Activated CD4-positive, alpha-beta T cell treated with anti-CD3 and anti-CD28 coated beads for 4 hours (primary cell): ENCODE data around the gene EGFL7.

ENCODE experiments used
- DNase-seq, 2 donors: peaks; one replicate each; pipeline ENCODE4 v3.0.0-alpha.2; 2020

EGFL7 gene

GRCh38 chr9:136675477-136676296, 13.0 kb downstream of the EGFL7 start:
- DNase-seq, result no peak

DNA sequence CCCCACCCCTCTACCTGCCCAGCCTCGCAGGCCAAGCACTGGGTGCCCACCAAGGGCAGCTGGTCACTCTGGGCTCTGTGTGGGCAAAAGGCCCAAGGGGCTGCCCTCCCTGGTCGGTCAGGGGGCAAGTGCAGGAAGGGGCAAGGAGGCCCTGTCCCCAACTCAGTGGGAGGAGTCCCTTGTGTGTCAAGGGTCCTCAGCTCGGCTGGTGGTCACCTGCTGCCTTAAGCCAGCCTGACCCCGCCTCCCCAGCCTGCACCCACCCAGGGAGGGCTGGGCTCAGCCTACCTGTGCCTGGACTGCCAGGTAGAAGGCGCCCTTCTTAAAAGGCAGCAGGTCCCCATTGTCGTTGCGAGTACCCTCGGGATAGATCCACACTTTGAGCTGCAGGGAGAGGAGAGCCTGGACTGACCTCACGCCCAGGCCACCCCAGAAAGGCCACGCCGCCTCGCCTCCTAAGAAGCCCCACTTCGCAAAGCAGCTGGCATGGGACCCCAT, 13.6 kb downstream of the EGFL7 start:
- no peak for DNase-seq

- no peak for DNase-seq
Observed at GRCh38 chr9:136676920-136677686, 14.4 kb downstream of the EGFL7 start.

GRCh38 chr9:136678034-136678433, 15.3 kb downstream of the EGFL7 start:
- DNase-seq, result no peak

- no peak for DNase-seq
Observed at GRCh38 chr9:136678624-136679023, 15.9 kb downstream of the EGFL7 start.

DNA sequence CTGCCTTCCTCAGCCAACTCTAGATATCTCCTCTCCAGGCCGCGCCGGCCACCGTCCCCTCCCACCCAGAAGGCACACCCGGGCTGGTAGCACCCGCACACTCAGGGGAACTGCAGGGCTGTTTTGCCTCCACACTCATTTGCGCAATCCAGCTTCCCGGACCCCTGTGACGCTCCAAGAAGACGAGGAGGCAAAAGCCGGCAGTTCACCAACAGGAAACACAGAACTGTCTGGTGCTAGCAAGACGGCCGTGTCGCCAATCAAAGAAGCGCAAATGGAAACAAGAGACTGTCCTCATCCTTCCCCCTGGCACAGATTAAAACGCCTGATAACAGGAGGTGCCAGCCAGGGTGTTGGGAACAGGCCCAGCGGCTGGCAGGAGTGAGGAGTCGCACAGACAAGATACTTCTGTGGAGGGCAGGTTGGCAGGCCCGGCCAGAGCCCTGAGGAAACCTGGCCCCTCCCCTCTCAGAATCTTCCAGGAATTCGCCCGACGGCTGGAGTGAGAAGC, 16.8 kb downstream of the EGFL7 start:
- DNase-seq, result no peak

DNA sequence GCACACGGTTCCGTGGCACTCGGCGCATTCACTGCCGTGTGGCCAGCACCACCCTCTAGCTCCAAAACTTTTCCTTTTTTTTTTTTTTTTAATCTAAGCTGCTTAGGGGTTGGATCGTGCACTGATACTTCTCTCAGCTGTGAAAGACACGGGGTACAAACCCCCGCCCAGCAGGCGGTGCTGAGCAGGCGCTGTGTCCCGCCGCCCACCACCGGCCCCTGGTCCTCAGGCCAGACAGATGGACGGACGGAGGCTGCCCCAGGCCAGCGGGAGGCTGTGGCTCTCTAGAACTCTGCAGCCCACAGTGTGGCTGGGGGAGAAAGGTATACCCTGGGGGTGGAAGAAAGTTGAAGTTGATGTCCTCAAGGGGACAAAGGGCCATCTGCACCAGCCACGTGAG, 18.3 kb downstream of the EGFL7 start:
- DNase-seq, result no peak

- no peak for DNase-seq
Observed at GRCh38 chr9:136681945-136682699, 19.4 kb downstream of the EGFL7 start.

DNA sequence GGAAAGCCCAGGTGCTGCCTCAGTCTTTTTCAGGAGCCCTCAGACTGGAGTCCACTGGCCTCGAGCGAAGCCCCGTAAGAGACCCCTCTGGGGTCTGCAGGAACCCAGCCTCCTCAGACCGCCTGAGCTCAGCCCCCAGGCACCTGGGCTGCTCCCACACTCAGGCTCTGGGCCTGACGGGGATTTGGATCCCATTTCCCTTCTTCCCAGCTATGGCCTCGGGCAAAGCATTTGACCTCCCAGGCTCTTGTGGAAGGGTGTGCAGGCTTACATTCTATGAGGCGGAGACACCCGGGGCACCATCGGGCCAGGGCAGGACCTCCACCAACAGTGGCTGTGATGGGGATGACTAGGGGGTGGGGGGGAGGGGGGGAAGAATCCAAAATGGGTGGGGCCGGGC, 20.0 kb downstream of the EGFL7 start:
- DNase-seq, result no peak

- no peak for DNase-seq
Observed at GRCh38 chr9:136683173-136683745, 20.5 kb downstream of the EGFL7 start.

GRCh38 chr9:136683755-136684154, 21.0 kb downstream of the EGFL7 start:
- no peak for DNase-seq

- no peak for DNase-seq
Observed at GRCh38 chr9:136684339-136684738, 21.6 kb downstream of the EGFL7 start.

DNA sequence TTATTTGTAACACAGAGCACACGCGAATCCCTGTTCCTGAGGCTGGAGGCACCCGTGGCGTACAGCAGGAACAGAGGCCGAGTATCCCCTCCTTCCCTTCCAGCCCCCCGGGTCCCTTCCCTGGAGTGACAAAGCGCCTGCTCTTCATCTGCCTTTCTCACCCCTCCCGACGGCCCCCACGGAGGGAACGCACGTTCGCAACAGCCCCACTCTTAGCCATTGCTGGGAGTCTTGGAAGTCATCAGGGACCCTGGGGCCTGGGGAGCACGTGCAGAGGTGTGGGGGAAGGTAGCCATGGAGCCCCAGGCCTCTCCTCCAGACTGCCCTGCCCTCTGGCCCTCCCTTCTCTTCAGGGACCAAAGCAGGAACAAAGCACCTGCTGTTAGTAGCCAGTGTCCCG, 22.1 kb downstream of the EGFL7 start:
- no peak for DNase-seq

DNA sequence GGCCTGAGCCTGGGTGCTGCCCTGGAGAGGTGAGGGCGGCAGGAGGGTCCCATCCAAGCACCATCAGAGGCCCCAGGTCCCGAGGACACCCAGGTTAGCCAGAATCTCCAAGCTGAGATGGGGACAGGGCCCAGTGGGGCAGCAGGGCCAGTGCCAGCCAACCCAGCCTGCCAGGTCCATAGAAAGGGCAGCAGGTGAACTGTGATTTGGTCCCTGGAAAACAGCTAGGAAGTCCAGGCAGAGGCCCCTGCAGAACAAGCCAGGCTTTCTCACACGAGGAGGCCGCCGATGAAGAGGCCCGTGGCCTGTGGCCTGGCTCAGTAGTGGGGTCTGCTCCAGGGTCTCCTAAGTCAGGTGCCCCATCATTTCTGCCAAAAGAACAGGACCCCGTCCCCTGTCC, 22.5 kb downstream of the EGFL7 start:
- no peak for DNase-seq

DNA sequence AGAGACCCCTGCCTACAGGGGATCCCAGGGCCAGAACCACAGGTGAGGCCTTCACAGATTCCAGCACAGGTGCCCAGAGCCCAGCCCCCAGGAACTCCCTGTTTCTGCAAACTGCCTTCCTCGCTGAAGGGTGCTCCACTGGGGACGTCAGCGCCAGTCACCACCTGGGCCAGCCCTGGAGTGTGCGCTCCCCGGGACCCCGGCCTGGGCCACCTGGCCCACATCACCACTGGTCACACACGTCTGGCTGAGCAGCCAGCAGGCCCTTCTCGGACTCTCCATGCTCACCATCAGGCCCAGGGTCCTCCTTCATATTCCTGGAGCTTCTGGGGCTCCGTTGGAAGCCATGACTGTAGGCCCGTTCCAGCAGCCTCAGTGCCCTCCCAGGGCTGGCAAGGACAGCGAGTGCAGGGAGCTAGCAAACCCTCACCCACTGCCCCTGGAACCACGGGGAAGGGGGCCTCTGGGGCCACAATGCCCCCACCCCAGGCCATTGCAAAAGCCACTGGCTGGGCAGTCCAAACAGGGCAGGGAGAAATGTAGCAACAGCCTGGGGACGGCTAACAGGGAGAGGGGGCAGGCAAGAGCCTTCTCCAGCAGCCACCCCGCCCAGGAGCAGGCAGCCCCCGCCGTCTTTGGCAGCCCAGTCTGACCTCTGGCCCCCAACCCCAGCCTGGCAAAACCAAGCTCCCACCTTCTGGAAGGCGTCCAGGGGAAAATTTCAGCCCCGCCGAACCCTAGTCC, 23.2 kb downstream of the EGFL7 start:
- no peak for DNase-seq

- no peak for DNase-seq
Observed at GRCh38 chr9:136686534-136686793, 23.7 kb downstream of the EGFL7 start.

DNA sequence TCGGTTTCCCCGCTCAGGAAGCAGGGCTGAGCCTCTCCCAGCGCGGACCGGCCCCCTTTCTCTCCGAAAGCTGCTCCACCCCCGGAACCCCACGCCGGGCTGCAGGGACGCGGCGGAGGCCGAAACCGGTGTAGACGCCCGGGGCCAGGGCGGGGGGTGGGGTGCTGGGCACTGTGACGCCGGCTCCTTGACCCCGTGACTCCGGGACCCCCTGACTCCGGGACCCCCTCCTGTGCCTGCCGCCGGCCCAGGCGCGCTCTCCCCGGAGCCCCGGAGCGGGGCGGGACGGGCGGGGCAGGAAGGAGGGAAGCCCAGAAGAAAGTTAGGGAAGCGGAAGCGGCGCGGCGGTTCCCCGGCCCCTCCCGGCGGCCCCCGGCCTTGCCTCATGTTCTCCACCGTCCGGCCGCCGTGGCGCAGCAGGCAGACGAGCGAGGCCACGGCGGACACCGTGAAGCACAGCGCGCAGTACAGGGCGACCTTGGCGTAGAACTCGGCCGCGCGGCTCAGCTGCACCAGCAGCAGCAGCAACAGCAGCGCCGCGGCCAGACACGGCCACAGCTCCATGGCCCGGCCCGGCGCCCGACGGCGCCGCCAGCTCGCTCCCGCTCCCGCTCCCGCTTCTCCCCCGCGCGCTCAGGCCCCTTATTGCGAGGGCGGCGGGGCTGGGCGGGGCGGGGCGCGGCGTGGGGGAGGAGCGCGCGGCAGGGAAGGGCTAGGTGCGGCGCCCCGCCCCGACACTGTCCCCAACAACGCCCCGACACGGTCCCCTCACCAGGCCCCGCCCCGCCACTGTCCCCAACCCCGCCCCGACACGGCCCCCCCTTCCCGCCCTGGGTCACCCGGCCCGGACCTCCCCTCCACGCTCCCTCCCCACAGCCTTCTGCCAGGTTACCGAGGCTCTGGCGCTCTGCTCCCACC, 24.3 kb downstream of the EGFL7 start, which contains the start of gene AGPAT2:
TSS of gene AGPAT2 (minus strand) at position 664 of the 918 bp plus-strand sequence. CDS start at position 564, 100 bp downstream.
- peak; percentile 56 to 67 for DNase-seq

- DNase-seq, result no peak
Observed at GRCh38 chr9:136687721-136688223, 25.1 kb downstream of the EGFL7 start.

- DNase-seq, result no peak
Observed at GRCh38 chr9:136688274-136689107, 25.8 kb downstream of the EGFL7 start.

- no peak for DNase-seq
Observed at GRCh38 chr9:136689108-136689460, 26.4 kb downstream of the EGFL7 start.
